ENCODE measurements around the gene LLGL1. TPM values are rescaled to one million over a fixed set of nuclear protein-coding genes. Genes with fewer than 3 reads are reported as not detected.

Gene LLGL1
- total and polyA plus RNA-seq, 7 experiments from 2014 or later, result 0.89 to 21.6 (median 13.6) TPM

GRCh38 chr17:18259621-18260331 is 34.3 kb downstream of the LLGL1 start:
- CTCF ChIA-PET, result interaction anchor here (0.8 kb wide), 1 partner anchor 16 kb away, joined by 3 read pairs; no protein-coding TSS in a partner anchor

DNA sequence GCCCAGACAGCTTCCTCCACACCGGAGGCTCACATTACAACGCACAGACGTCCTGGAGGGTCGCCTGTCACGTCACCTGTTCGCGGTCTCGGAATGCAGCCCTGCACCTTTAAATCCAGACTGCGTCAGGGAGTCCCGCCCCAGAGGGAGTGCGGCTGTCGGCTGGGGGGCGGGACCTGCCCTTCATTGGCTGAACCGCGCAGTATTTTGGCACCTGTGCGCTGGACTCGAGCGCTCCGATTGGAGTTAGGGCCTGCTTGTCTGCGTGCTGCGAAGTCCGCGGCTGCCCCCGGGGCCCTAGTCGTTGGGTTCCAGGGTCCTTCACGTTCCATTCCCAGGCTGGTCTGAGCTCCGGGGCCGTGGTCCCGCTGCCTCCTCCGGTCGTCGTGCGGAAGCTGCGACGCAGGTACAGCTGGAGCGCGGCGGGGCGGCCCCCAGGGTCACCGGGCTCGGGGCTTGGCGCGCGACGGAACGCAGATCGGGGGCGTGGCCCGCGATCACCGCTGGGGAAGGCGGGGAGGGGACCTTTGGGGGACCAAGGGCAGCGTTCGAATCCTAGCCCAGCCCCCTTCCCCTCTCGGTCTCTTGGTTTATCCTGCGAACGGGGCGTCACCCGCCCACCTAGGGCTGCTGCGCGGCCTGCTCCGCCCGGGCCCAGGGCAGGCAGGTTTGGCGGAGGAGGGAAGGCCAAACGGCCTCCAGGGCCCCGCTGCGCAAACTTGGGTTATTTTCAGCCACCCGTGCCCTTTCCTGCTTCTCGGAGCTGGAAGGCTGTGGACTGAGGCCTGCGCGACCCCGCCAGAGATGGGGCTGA is 35.1 kb downstream of the LLGL1 start, which contains the start of gene MIEF2:
Gene MIEF2, plus strand, starts transcription at position 331 of the 814 bp plus-strand sequence. CDS start 2,059 bp downstream, outside the sequence.
- ATAC-seq (peak; percentile 91), DNase-seq (peak; percentile 80 to 92 (median 91))
- peaks cover 29 to 47% of the 10 kb centered on the region in 2 donors for H3K4me1 ChIP-seq (ENCODE audit: control insufficient read depth in 2 of 2, insufficient read depth in 2 of 2, low read length in 2 of 2)
- peak within 1 kb of the TSS; percentile 77 to 92 (median 84) for H3K27ac Mint-ChIP-seq
- H3K9me3 Mint-ChIP-seq, result peaks cover 0 to 2% (median 0%) of the 10 kb centered on the region in 11 donors
- H3K27ac ChIP-seq (ENCODE audit: low read depth, low read length), result peak within 1 kb of the TSS; percentile 95
- H3K27me3 ChIP-seq (ENCODE audit: control insufficient read depth in 2 of 2, insufficient read depth in 2 of 2, low read length in 2 of 2), result no peaks in the 10 kb centered on the region
- intact Hi-C loops (cut with micrococcal nuclease), result loop anchor here (1.0 to 5.0 kb wide), 8 partner anchors 35 to 1908 kb away; partner anchors contain the start of genes ALKBH5 (in 2 of the 2), LLGL1 (in 2 of the 2), SMCR8 (in 2 of the 2) and CENPV (in 1 of the 2)
- ChIA-PET POLR2A (interaction anchor here (0.6 to 1.3 kb wide), 4 partner anchors 53 to 71 kb away, joined by 3 to 5 read pairs (median 4); partner anchors contain the start of genes SMCR8 and TOP3A), CTCF (interaction anchor here (0.9 kb wide), 1 partner anchor 17 kb away, joined by 3 read pairs; no protein-coding TSS in a partner anchor)
- peaks cover 4 to 43% (median 5%) of the 10 kb centered on the region in 3 experiments for H3K36me3 ChIP-seq (ENCODE audit: control insufficient read depth in 2 of 3, insufficient read depth in 3 of 3, low read length in 3 of 3)
- no peaks in the 10 kb centered on the region for H3K27me3 Mint-ChIP-seq
- H3K36me3 Mint-ChIP-seq, result peaks cover 0 to 6% (median 5%) of the 10 kb centered on the region in 5 donors
- H3K4me3 ChIP-seq (ENCODE audit: low read length), result peak within 1 kb of the TSS; percentile 84
- H3K4me3 Mint-ChIP-seq, result peak within 1 kb of the TSS; percentile 78 to 96 (median 84)
- H3K9me3 ChIP-seq (ENCODE audit: control insufficient read depth in 2 of 3, low read length in 3 of 3), result no peaks in the 10 kb centered on the region
- H3K4me1 Mint-ChIP-seq, result peaks cover 11 to 57% (median 37%) of the 10 kb centered on the region in 7 donors

More at GRCh38 chr17:18259621-18260331, 34.3 kb downstream of the LLGL1 start:
- intact Hi-C loops (cut with micrococcal nuclease), result loop anchor here (1.0 to 5.0 kb wide), 8 partner anchors 34 to 1907 kb away; partner anchors contain the start of genes ALKBH5 (in 2 of the 2), LLGL1 (in 2 of the 2), SMCR8 (in 2 of the 2) and CENPV (in 1 of the 2)
- Mint-ChIP-seq H3K27ac (peak overlapping the region; percentile 77 to 92 (median 84)), H3K4me3 (peak overlapping the region; percentile 78 to 96 (median 84)), H3K4me1 (peaks cover 11 to 60% (median 37%) of the 10 kb centered on the region in 7 donors), H3K36me3 (peaks cover 0 to 6% (median 5%) of the 10 kb centered on the region in 5 donors), H3K27me3 (no peaks in the 10 kb centered on the region), H3K9me3 (peaks cover 0 to 2% (median 0%) of the 10 kb centered on the region in 11 donors)
- no peaks in the 10 kb centered on the region for H3K27me3 ChIP-seq (ENCODE audit: control insufficient read depth in 2 of 2, insufficient read depth in 2 of 2, low read length in 2 of 2)
- ATAC-seq (no peak), DNase-seq (no peak)
- peak overlapping the region; percentile 95 for H3K27ac ChIP-seq (ENCODE audit: low read depth, low read length)
- no peaks in the 10 kb centered on the region for H3K9me3 ChIP-seq (ENCODE audit: control insufficient read depth in 2 of 3, low read length in 3 of 3)
- peak overlapping the region; percentile 84 for H3K4me3 ChIP-seq (ENCODE audit: low read length)
- POLR2A ChIA-PET, result interaction anchor here (0.6 to 1.2 kb wide), 4 partner anchors 13 to 77 kb away, joined by 3 to 4 read pairs (median 3); no protein-coding TSS in a partner anchor
- H3K36me3 ChIP-seq (ENCODE audit: control insufficient read depth in 2 of 3, insufficient read depth in 3 of 3, low read length in 3 of 3), result peaks cover 0 to 43% (median 5%) of the 10 kb centered on the region in 3 experiments
- peaks cover 29 to 47% of the 10 kb centered on the region in 2 donors for H3K4me1 ChIP-seq (ENCODE audit: control insufficient read depth in 2 of 2, insufficient read depth in 2 of 2, low read length in 2 of 2)

- H3K27me3 ChIP-seq (ENCODE audit: control insufficient read depth in 2 of 2, insufficient read depth in 2 of 2, low read length in 2 of 2), result no peaks in the 10 kb centered on the region
- ATAC-seq, result no peak
- intact Hi-C loops (cut with micrococcal nuclease), result loop anchor here (2.0 to 5.0 kb wide), 5 partner anchors 102 to 1908 kb away; partner anchors contain the start of genes CENPV (in 1 of the 2), COPS3 (in 1 of the 2), DRG2 (in 1 of the 2) and SHMT1 (in 1 of the 2)
- peak overlapping the region; percentile 84 for H3K4me3 ChIP-seq (ENCODE audit: low read length)
- H3K9me3 Mint-ChIP-seq, result peaks cover 0 to 2% (median 0%) of the 10 kb centered on the region in 11 donors
- H3K36me3 Mint-ChIP-seq, result peaks cover 0 to 6% (median 5%) of the 10 kb centered on the region in 5 donors
- ChIA-PET POLR2A (interaction anchor here (1.1 to 1.3 kb wide), 3 partner anchors 54 to 72 kb away, joined by 3 to 5 read pairs (median 4); partner anchors contain the start of genes SMCR8 and TOP3A), CTCF (interaction anchor here (0.9 kb wide), 1 partner anchor 16 kb away, joined by 3 read pairs; no protein-coding TSS in a partner anchor)
- H3K27ac Mint-ChIP-seq, result peak overlapping the region; percentile 77 to 88 (median 84)
- H3K27me3 Mint-ChIP-seq, result no peaks in the 10 kb centered on the region
- H3K9me3 ChIP-seq (ENCODE audit: control insufficient read depth in 2 of 3, low read length in 3 of 3), result no peaks in the 10 kb centered on the region
- DNase-seq, result peak in 1 of 9 donors; percentile 46
- H3K4me3 Mint-ChIP-seq, result peak overlapping the region; percentile 78 to 96 (median 84)
- peak overlapping the region; percentile 95 for H3K27ac ChIP-seq (ENCODE audit: low read depth, low read length)
- peaks cover 11 to 51% (median 34%) of the 10 kb centered on the region in 7 donors for H3K4me1 Mint-ChIP-seq
- peaks cover 29 to 42% of the 10 kb centered on the region in 2 donors for H3K4me1 ChIP-seq (ENCODE audit: control insufficient read depth in 2 of 2, insufficient read depth in 2 of 2, low read length in 2 of 2)
- H3K36me3 ChIP-seq (ENCODE audit: control insufficient read depth in 2 of 3, insufficient read depth in 3 of 3, low read length in 3 of 3), result peaks cover 0 to 39% (median 4%) of the 10 kb centered on the region in 3 experiments
These were observed 35.7 kb downstream of the LLGL1 start for GRCh38 chr17:18261146-18261515.

DNA sequence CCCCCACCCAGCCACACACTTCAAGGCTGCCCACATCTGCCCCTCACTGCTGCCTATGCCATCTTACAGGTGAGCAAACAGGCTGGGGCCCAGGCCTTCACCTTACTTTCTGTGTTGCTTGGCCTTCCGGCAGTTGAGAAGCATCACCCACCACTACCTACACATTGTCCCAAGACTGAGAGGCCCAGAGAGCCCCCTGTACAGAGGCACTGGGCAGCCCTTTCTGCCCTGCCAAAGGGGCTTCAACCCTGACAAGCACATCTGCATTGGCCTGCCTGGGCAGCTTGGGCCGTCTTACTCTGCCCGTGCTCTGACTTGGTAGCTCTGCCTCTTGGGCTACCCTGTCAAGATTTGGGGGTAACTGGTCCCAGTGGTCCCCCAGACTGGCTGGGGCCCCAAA is 36.2 kb downstream of the LLGL1 start:
- Mint-ChIP-seq H3K9me3 (peaks cover 0 to 2% (median 0%) of the 10 kb centered on the region in 11 donors), H3K27me3 (no peaks in the 10 kb centered on the region), H3K4me3 (peak overlapping the region; percentile 78 to 96 (median 84)), H3K4me1 (peaks cover 11 to 46% (median 31%) of the 10 kb centered on the region in 7 donors), H3K27ac (peak overlapping the region; percentile 19 to 88 (median 80)), H3K36me3 (peaks cover 0 to 6% (median 5%) of the 10 kb centered on the region in 5 donors)
- Histone ChIP-seq H3K4me1 (ENCODE audit: control insufficient read depth in 2 of 2, insufficient read depth in 2 of 2, low read length in 2 of 2) (peaks cover 29 to 37% of the 10 kb centered on the region in 2 donors), H3K27ac (ENCODE audit: low read depth, low read length) (peak overlapping the region; percentile 95), H3K36me3 (ENCODE audit: control insufficient read depth in 2 of 3, insufficient read depth in 3 of 3, low read length in 3 of 3) (peaks cover 0 to 36% (median 4%) of the 10 kb centered on the region in 3 experiments), H3K4me3 (ENCODE audit: low read length) (no peak overlapping the region), H3K27me3 (ENCODE audit: control insufficient read depth in 2 of 2, insufficient read depth in 2 of 2, low read length in 2 of 2) (no peaks in the 10 kb centered on the region), H3K9me3 (ENCODE audit: control insufficient read depth in 2 of 3, low read length in 3 of 3) (no peaks in the 10 kb centered on the region)
- CTCF ChIA-PET, result interaction anchor here (1.2 kb wide), 1 partner anchor 13 kb away, joined by 4 read pairs; no protein-coding TSS in a partner anchor
- ATAC-seq (no peak), DNase-seq (no peak)
- intact Hi-C loops (cut with micrococcal nuclease), result loop anchor here (2.0 to 5.0 kb wide), 5 partner anchors 101 to 1909 kb away; partner anchors contain the start of genes CENPV (in 1 of the 2), COPS3 (in 1 of the 2), DRG2 (in 1 of the 2) and SHMT1 (in 1 of the 2)
- POLR2A ChIA-PET, result interaction anchor here (1.3 kb wide), 1 partner anchor 56 kb away, joined by 3 read pairs; no protein-coding TSS in a partner anchor

- Mint-ChIP-seq H3K9me3 (peaks cover 0 to 2% (median 0%) of the 10 kb centered on the region in 11 donors), H3K4me1 (peaks cover 8 to 41% (median 27%) of the 10 kb centered on the region in 7 donors), H3K27me3 (no peaks in the 10 kb centered on the region), H3K27ac (peak overlapping the region in 6 of 9 donors; percentile 19 to 88 (median 78)), H3K36me3 (peaks cover 0 to 6% (median 5%) of the 10 kb centered on the region in 5 donors), H3K4me3 (peak overlapping the region; percentile 78 to 96 (median 84))
- no peak for ATAC-seq
- peaks cover 0 to 36% (median 4%) of the 10 kb centered on the region in 3 experiments for H3K36me3 ChIP-seq (ENCODE audit: control insufficient read depth in 2 of 3, insufficient read depth in 3 of 3, low read length in 3 of 3)
- intact Hi-C loops (cut with micrococcal nuclease), result loop anchor here in 1 of 2 donors (5.0 kb wide), 1 partner anchor 175 kb away; the partner anchor contains the start of gene DRG2
- H3K4me1 ChIP-seq (ENCODE audit: control insufficient read depth in 2 of 2, insufficient read depth in 2 of 2, low read length in 2 of 2), result peaks cover 26 to 33% of the 10 kb centered on the region in 2 donors
- H3K27ac ChIP-seq (ENCODE audit: low read depth, low read length), result peak overlapping the region; percentile 95
- ChIA-PET POLR2A (no interaction called here), CTCF (interaction anchor here (1.2 kb wide), 1 partner anchor 14 kb away, joined by 4 read pairs; no protein-coding TSS in a partner anchor)
- DNase-seq, result no peak
- H3K27me3 ChIP-seq (ENCODE audit: control insufficient read depth in 2 of 2, insufficient read depth in 2 of 2, low read length in 2 of 2), result no peaks in the 10 kb centered on the region
- no peaks in the 10 kb centered on the region for H3K9me3 ChIP-seq (ENCODE audit: control insufficient read depth in 2 of 3, low read length in 3 of 3)
- no peak overlapping the region for H3K4me3 ChIP-seq (ENCODE audit: low read length)
These were observed 36.7 kb downstream of the LLGL1 start for GRCh38 chr17:18262111-18262510.
